Nephron (organoid): ENCODE measurements around the gene ANKMY1.

Experiments used
- H3K27ac Mint-ChIP-seq, 3 experiments: 2 replicates each; pipeline ENCODE4 v1.8.0; 2020; ENCODE audit warnings: mixed read lengths in 3 of 3, mild to moderate bottlenecking in 2 of 3, moderate library complexity in 1 of 3
- H3K27me3 Mint-ChIP-seq: 2 replicates; pipeline ENCODE4 v1.8.0; 2021; ENCODE audit warnings: low read depth, mild to moderate bottlenecking, moderate library complexity, mixed read lengths
- H3K36me3 Mint-ChIP-seq: 2 replicates; pipeline ENCODE4 v1.8.0; 2020; ENCODE audit warnings: low read depth, mixed read lengths
- H3K4me1 Mint-ChIP-seq: 2 replicates; pipeline ENCODE4 v1.8.0; 2020; ENCODE audit warnings: mixed read lengths
- H3K4me3 Mint-ChIP-seq, 3 experiments: 2 replicates each; pipeline ENCODE4 v1.8.0; 2020; ENCODE audit warnings: mild to moderate bottlenecking in 3 of 3, mixed read lengths in 3 of 3, moderate library complexity in 2 of 3
- H3K9me3 Mint-ChIP-seq: 2 replicates; pipeline ENCODE4 v1.8.0; 2020; ENCODE audit warnings: mixed read lengths
- CTCF ChIP-seq, 3 experiments: fragments of 200-600 bp; sonication (generic); IDR thresholded peaks; one replicate each; pipeline ENCODE4 v1.5.0; 2021; ENCODE audit warnings: antibody characterized with exemption in 3 of 3; ENCODE audit not compliant: unreplicated experiment in 3 of 3

ANKMY1 gene

GRCh38 chr2:240505910-240506309 is 51.9 kb downstream of the ANKMY1 start:
- no peaks in the 10 kb centered on the region for H3K4me1 Mint-ChIP-seq
- TF ChIP-seq CTCF (IDR thresholded peaks at IDR 0.05; ENCODE audit: unreplicated experiment in 3 of 3) = no peak
- no peak overlapping the region for H3K4me3 Mint-ChIP-seq
- no peak overlapping the region for H3K27ac Mint-ChIP-seq
- H3K9me3 Mint-ChIP-seq = no peaks in the 10 kb centered on the region
- H3K27me3 Mint-ChIP-seq = no peaks in the 10 kb centered on the region
- H3K36me3 Mint-ChIP-seq = peaks cover 6% of the 10 kb centered on the region

GRCh38 chr2:240503848-240504247 is 53.9 kb downstream of the ANKMY1 start:
- no peaks in the 10 kb centered on the region for H3K9me3 Mint-ChIP-seq
- TF ChIP-seq CTCF (IDR thresholded peaks at IDR 0.05; ENCODE audit: unreplicated experiment in 3 of 3) = no peak
- H3K4me3 Mint-ChIP-seq = no peak overlapping the region
- peaks cover 3% of the 10 kb centered on the region for H3K36me3 Mint-ChIP-seq
- H3K27ac Mint-ChIP-seq = no peak overlapping the region
- H3K27me3 Mint-ChIP-seq = no peaks in the 10 kb centered on the region
- H3K4me1 Mint-ChIP-seq = no peaks in the 10 kb centered on the region

- H3K9me3 Mint-ChIP-seq = no peaks in the 10 kb centered on the region
- TF ChIP-seq CTCF (IDR thresholded peaks at IDR 0.05; ENCODE audit: unreplicated experiment in 3 of 3) = no peak
- no peaks in the 10 kb centered on the region for H3K4me1 Mint-ChIP-seq
- no peaks in the 10 kb centered on the region for H3K36me3 Mint-ChIP-seq
- no peak overlapping the region for H3K27ac Mint-ChIP-seq
- H3K4me3 Mint-ChIP-seq = no peak overlapping the region
- H3K27me3 Mint-ChIP-seq = no peaks in the 10 kb centered on the region
Measured at GRCh38 chr2:240503375-240503774, 54.4 kb downstream of the ANKMY1 start.

- TF ChIP-seq CTCF (IDR thresholded peaks at IDR 0.05; ENCODE audit: unreplicated experiment in 3 of 3) = no peak
- Mint-ChIP-seq H3K4me1 (no peaks in the 10 kb centered on the region), H3K27ac (no peak overlapping the region), H3K9me3 (no peaks in the 10 kb centered on the region), H3K27me3 (no peaks in the 10 kb centered on the region), H3K4me3 (no peak overlapping the region), H3K36me3 (peaks cover 2% of the 10 kb centered on the region)
Measured at GRCh38 chr2:240502430-240503121, 55.2 kb downstream of the ANKMY1 start.

GRCh38 chr2:240502059-240502429 is 55.7 kb downstream of the ANKMY1 start:
- H3K27ac Mint-ChIP-seq = no peak overlapping the region
- H3K36me3 Mint-ChIP-seq = peaks cover 7% of the 10 kb centered on the region
- H3K4me3 Mint-ChIP-seq = no peak overlapping the region
- H3K9me3 Mint-ChIP-seq = no peaks in the 10 kb centered on the region
- no peaks in the 10 kb centered on the region for H3K27me3 Mint-ChIP-seq
- H3K4me1 Mint-ChIP-seq = no peaks in the 10 kb centered on the region
- TF ChIP-seq CTCF (IDR thresholded peaks at IDR 0.05; ENCODE audit: unreplicated experiment in 3 of 3) = no peak

GRCh38 chr2:240501531-240501991 is 56.2 kb downstream of the ANKMY1 start:
- Mint-ChIP-seq H3K4me3 (no peak overlapping the region), H3K9me3 (no peaks in the 10 kb centered on the region), H3K4me1 (no peaks in the 10 kb centered on the region), H3K27me3 (no peaks in the 10 kb centered on the region), H3K36me3 (peaks cover 12% of the 10 kb centered on the region), H3K27ac (no peak overlapping the region)
- no peak for TF ChIP-seq CTCF (IDR thresholded peaks at IDR 0.05; ENCODE audit: unreplicated experiment in 3 of 3)
